Choroid plexus epithelial cell (primary cell): Measurements from ENCODE around the gene KIAA1671.

ENCODE experiments used
- DNase-seq: peaks from one replicate; pipeline ENCODE4 v3.0.0-alpha.2; 2010; ENCODE audit warnings: low read depth
- H3K4me3 ChIP-seq: 2 replicates; pipeline ENCODE4 v1.5.1; 2011; ENCODE audit warnings: low read depth, mild to moderate bottlenecking, control low read depth, low read length, moderate library complexity
- TF ChIP-seq, protein P1 (sequence below): conservative IDR thresholded peaks from 2 replicates; pipeline ENCODE4 v1.5.1; 2011; ENCODE audit warnings: low read depth, mild to moderate bottlenecking, control low read depth, inconsistent platforms, low read length, moderate library complexity

Gene KIAA1671

DNA sequence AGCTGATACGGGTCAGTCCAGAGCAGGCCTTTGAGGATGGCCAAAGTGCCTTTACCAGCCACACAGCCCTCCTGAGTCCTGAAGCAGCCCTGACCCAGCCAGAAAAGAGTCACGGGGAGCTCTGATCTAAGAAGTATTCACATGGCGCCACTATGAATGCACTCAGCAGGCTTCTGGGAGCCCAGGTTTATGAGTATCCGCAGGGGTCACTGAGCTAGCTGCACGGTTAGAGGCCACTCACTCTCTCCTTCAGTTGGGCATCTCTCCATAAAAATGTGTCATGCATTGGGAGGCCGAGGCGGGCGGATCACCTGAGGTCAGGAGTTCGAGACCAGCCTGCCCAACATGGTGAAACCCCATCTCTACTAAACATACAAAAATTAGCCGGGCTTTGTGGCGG lies 10.3 kb downstream of the KIAA1671 start:
- H3K4me3 ChIP-seq: no peak overlapping the region
- TF ChIP-seq, protein P1, sequence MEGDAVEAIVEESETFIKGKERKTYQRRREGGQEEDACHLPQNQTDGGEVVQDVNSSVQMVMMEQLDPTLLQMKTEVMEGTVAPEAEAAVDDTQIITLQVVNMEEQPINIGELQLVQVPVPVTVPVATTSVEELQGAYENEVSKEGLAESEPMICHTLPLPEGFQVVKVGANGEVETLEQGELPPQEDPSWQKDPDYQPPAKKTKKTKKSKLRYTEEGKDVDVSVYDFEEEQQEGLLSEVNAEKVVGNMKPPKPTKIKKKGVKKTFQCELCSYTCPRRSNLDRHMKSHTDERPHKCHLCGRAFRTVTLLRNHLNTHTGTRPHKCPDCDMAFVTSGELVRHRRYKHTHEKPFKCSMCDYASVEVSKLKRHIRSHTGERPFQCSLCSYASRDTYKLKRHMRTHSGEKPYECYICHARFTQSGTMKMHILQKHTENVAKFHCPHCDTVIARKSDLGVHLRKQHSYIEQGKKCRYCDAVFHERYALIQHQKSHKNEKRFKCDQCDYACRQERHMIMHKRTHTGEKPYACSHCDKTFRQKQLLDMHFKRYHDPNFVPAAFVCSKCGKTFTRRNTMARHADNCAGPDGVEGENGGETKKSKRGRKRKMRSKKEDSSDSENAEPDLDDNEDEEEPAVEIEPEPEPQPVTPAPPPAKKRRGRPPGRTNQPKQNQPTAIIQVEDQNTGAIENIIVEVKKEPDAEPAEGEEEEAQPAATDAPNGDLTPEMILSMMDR: no peak
- DNase-seq: no peak

DNA sequence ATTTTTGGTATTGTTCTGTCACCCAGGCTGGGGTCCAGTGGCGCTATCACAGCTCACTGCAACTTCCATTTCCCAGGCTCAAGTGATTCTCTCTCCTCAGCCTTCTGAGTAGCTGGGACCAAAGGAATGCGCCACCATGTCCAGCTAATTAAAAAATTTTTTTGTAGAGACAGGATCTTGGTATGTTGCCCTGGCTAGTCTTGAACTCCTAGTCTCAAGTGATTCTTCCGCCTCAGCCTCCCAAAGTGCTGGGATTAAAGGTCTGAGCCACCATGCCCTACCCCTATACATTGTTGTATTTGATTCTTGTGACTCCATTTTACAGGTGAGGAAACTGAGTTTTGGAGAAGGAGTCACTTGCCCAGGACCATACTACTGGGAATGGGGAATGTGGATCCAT lies 11.9 kb downstream of the KIAA1671 start:
- no peak for DNase-seq
- TF ChIP-seq, protein P1: no peak
- H3K4me3 ChIP-seq: no peak overlapping the region

DNA sequence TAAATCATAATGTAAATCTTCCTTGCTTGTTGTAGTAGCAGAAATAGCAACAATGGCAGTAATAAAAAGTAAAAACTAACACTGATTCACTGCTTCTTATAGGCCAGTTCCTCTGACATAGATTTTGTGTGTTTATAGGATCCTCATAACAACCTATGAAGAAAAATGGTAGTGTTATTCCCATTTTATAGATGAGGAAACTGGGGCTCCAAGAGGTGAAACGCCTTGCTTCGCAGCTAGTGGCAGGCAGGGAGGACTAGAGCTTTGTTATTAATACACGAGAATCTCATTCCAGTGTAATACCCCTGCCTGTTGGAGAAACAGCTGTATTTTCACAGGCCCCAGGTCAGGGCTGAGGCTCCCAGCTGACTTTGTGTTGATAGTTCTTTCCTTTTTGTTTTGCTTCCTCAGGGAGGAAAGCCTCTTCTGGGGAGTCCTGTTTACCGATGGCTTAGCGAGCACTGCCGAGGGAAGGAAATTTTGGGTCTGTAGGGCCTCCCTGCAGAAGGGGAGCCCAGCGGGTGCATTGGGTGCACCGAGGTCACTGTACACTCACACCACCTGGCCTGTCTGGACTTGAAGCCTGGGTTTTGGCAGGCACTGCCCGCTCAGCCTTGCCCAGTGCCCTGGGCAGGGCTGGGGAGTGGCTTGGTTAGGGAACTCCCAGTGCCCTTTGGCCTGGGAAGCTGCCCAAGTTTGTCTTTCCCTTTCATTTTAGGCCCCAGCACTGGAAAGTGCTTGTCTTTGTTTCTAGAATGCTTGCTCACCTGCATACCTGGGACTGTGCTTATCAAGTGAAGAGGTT lies 13.5 kb downstream of the KIAA1671 start:
- TF ChIP-seq, protein P1: no peak
- DNase-seq: peak; percentile 40
- H3K4me3 ChIP-seq: no peak overlapping the region

DNA sequence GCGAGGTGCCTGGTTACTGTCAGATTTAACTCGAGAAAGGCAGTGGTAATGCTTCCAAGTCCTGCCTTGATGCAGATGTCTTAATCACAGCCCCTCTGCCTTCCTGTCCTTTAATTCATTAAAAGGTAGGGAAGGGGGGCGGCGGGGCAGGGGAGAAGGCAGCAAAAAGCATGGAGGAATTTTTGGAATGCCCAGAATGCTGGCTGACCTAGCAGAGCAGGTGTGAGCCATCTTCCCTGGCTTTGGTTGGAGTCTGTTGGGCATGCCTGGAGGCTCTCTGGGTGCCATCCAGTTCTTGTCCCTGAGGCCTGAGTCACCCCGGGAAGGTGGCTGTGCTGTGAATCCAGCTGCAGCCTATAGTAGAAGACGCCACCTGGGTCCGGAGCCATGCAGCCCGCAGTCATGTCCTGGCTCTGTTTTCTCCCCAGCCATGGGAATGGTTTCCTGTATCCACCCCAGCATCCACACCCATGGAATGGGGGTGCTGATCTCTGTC lies 15.6 kb downstream of the KIAA1671 start:
- no peak overlapping the region for H3K4me3 ChIP-seq
- TF ChIP-seq, protein P1: no peak
- no peak for DNase-seq

DNA sequence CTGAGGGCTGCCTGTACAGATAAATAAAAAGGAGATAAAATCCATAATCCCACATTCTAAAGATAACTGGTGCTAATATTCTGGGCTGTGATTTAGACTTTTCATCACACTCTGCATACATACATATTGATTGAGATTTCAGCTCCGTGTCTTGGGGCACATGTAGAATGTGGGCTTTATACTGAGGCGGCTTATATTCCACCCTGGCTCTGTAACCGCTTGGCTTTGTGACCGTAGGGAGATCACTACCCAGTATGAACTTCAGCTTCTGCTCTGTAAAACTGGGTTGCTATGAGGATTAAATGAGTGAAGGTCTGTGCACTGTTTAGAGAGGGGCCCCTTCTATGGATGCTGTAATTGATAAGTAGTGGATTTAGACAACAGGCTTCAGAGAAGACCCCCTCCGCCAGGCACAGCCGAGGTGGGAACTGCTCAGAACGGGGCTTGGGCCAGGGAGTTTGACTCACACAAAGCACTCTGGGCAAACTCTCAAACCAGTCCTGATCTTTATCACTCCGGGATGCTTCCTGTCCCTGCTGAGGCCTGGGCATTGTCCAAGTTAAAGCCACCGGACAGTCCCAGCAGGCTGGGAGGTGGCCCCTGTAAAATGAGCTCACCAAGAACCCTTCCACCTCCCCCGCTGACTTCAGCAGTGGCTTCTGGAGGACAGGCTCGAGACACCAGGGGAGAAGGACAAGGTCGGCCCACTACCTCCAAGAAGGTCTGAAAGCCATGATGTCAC lies 17.2 kb downstream of the KIAA1671 start:
- DNase-seq: peak; percentile 36
- no peak overlapping the region for H3K4me3 ChIP-seq
- TF ChIP-seq, protein P1: no peak

DNA sequence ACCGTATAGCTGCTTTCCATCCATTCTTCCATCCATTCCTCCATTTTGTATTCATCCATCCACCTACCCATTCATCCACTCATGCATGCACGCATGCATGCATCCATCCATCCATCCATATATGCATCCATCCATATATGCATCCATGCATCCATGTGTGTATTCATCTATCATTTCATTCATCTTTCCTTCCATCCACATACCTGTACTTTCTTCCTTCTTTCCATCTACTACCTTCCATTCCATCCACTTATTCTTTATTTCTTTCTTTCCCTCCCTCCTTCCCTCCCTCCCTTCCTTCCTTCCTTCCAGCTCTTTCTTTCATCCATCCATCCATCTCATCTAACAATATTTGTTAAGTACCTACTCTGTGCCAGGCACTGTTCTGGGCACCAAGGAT lies 19.9 kb downstream of the KIAA1671 start:
- TF ChIP-seq, protein P1: no peak
- H3K4me3 ChIP-seq: no peak overlapping the region
- DNase-seq: no peak
